ENCODE measurements around the gene IFNE.
A peak's percentile ranks its signal among the peaks of the same experiment; 100 is the strongest.

Gene IFNE

DNA sequence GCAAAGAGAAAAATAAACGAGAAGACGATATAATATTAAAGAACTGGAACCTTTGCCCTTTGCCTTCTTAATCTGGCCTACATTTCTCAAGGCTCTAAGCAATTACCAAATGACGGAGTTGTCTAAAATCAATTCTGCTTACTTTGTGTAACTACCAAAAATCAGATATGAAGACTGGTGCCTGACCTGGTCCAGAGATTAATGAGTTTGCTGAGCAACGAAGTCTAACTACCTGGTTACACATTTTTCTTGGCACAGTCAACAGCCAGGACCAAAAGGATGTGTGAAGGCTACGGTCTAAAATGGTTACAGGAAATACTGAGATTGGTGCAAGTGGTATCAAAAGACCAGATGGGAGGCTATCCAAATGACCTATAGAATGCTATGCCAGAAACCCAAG is 17.8 kb upstream of the IFNE start:
- Histone ChIP-seq H3K27me3 (ENCODE audit: control insufficient read depth, insufficient read depth, low read length) (no peaks in the 10 kb centered on the region), H3K9me3 (ENCODE audit: control insufficient read depth, insufficient read depth, low read length) (no peaks in the 10 kb centered on the region), H3K4me3 (ENCODE audit: low read length) (no peak overlapping the region), H3K27ac (ENCODE audit: low read length) (no peak overlapping the region), H3K4me1 (ENCODE audit: control insufficient read depth, insufficient read depth, low read length) (no peaks in the 10 kb centered on the region), H3K36me3 (ENCODE audit: control insufficient read depth, insufficient read depth, low read length) (no peaks in the 10 kb centered on the region)
- DNase-seq (ENCODE audit: low read depth, low spot score) = no peak
- no CpG with 5 or more reads among the region's 5 CpGs for WGBS (ENCODE audit: insufficient coverage, insufficient read length)

DNA sequence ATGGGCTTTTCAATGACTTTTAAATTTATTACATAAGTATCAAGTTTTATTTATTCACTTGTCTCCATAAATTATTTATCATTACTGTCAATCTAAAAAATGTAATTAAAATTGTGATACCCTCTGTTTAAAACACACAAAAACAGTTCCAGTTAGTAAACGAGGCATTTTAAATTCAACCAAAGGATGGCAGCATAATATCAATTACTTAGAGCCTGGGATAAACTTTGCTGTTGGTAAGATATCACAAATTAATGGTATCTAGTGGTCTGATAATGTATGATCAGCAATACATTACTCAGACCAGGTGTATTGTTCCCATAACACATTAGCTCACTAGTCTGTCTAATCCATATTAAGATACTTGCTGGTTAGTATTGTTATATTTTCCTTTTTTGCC is 9.6 kb upstream of the IFNE start:
- WGBS (ENCODE audit: insufficient coverage, insufficient read length) = no CpG with 5 or more reads among the region's 1 CpG
- Histone ChIP-seq H3K4me3 (ENCODE audit: low read length) (no peak overlapping the region), H3K27ac (ENCODE audit: low read length) (no peak overlapping the region), H3K27me3 (ENCODE audit: control insufficient read depth, insufficient read depth, low read length) (no peaks in the 10 kb centered on the region), H3K36me3 (ENCODE audit: control insufficient read depth, insufficient read depth, low read length) (no peaks in the 10 kb centered on the region), H3K4me1 (ENCODE audit: control insufficient read depth, insufficient read depth, low read length) (no peaks in the 10 kb centered on the region), H3K9me3 (ENCODE audit: control insufficient read depth, insufficient read depth, low read length) (no peaks in the 10 kb centered on the region)
- DNase-seq (ENCODE audit: low read depth, low spot score) = no peak

DNA sequence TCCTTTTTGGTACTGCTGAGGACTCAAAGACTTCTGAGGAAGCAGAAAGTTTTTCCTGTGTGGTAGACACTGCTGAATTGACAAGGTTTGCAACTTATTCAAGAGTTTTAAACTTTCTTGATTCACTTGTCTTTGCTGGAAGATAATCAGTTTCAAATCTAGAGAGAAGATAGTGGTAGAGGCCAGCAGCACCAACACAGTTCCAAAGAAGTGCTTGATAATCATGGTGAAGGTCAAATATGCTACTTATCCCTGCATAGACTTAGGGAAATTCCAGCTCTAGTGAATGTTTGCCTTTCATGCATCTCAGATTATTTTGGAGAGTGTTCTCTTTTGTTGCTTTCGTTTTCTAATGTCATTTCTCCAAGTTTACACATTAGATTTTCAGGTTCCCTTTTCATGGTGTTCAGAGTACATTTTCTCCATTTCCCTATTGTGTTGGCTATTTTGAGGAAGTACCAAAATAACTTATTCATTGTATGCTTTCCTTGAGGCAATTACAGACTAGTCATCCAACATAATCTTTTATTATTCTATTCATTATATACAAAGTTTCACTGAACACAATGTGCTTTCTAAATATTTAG is 550 bp downstream of the IFNE start:
- Histone ChIP-seq H3K27ac (ENCODE audit: low read length) (no peak overlapping the region), H3K4me1 (ENCODE audit: control insufficient read depth, insufficient read depth, low read length) (no peaks in the 10 kb centered on the region), H3K27me3 (ENCODE audit: control insufficient read depth, insufficient read depth, low read length) (no peaks in the 10 kb centered on the region), H3K4me3 (ENCODE audit: low read length) (no peak overlapping the region), H3K9me3 (ENCODE audit: control insufficient read depth, insufficient read depth, low read length) (no peaks in the 10 kb centered on the region), H3K36me3 (ENCODE audit: control insufficient read depth, insufficient read depth, low read length) (no peaks in the 10 kb centered on the region)
- no peak for DNase-seq (ENCODE audit: low read depth, low spot score)
- WGBS (ENCODE audit: insufficient coverage, insufficient read length) = no CpG with 5 or more reads among the region's 1 CpG

DNA sequence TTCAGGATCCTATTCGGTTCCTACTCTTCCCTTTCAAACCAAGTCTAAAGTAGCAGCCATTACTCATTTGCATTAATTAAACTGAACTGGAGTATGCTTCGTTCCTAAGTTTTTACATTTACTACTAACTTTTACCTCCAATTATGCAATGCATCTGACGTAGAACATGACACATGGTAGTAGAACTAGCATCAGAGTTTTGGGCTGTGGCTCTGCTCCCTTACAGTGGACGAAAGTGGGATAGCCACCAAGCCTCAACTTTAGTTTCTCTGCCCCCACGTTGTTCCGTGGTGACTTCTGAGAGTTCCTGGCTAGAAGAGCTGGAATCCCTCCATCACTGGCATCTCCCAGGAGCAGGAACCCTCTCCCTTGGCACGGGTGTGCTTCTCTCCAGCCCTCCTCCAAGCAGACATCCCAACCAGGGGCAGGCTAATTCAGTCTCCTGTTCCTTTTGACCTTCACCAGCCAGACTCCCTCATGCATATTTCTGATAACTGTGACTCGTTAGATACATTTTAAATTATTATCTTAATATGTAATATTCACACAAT is 2.9 kb downstream of the IFNE start:
- no peak for DNase-seq (ENCODE audit: low read depth, low spot score)
- no CpG with 5 or more reads among the region's 8 CpGs for WGBS (ENCODE audit: insufficient coverage, insufficient read length)

DNA sequence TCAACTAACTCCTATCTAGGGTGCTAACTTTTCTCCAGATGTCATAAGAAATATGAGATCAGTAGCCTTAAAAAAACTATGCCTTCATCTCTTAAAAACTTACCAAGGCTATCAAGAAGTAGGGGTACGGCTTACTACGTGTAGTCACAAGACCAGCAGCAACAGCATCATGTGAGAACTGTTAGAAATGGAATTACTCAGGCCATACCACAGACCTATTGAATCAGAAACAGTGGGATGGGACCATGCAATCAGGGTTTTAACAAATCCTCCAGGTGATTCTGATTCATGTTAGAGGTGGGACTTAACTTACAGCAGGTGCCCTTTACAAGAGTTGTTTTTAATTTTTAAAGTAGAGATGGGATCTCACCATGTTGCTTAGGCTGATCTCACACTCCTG is 4.6 kb downstream of the IFNE start:
- Histone ChIP-seq H3K4me3 (ENCODE audit: low read length) (no peak overlapping the region), H3K9me3 (ENCODE audit: control insufficient read depth, insufficient read depth, low read length) (no peaks in the 10 kb centered on the region), H3K27me3 (ENCODE audit: control insufficient read depth, insufficient read depth, low read length) (no peaks in the 10 kb centered on the region), H3K27ac (ENCODE audit: low read length) (no peak overlapping the region), H3K36me3 (ENCODE audit: control insufficient read depth, insufficient read depth, low read length) (no peaks in the 10 kb centered on the region), H3K4me1 (ENCODE audit: control insufficient read depth, insufficient read depth, low read length) (no peaks in the 10 kb centered on the region)
- no peak for DNase-seq (ENCODE audit: low read depth, low spot score)
- no CpG with 5 or more reads among the region's 2 CpGs for WGBS (ENCODE audit: insufficient coverage, insufficient read length)

More for the DNA sequence above, 2.9 kb downstream of the IFNE start:
- no peaks in the 10 kb centered on the region for H3K4me1 ChIP-seq (ENCODE audit: control insufficient read depth, insufficient read depth, low read length)
- no peak overlapping the region for H3K4me3 ChIP-seq (ENCODE audit: low read length)
- H3K9me3 ChIP-seq (ENCODE audit: control insufficient read depth, insufficient read depth, low read length) = no peaks in the 10 kb centered on the region
- H3K36me3 ChIP-seq (ENCODE audit: control insufficient read depth, insufficient read depth, low read length) = no peaks in the 10 kb centered on the region
- H3K27me3 ChIP-seq (ENCODE audit: control insufficient read depth, insufficient read depth, low read length) = no peaks in the 10 kb centered on the region
- no peak overlapping the region for H3K27ac ChIP-seq (ENCODE audit: low read length)

DNA sequence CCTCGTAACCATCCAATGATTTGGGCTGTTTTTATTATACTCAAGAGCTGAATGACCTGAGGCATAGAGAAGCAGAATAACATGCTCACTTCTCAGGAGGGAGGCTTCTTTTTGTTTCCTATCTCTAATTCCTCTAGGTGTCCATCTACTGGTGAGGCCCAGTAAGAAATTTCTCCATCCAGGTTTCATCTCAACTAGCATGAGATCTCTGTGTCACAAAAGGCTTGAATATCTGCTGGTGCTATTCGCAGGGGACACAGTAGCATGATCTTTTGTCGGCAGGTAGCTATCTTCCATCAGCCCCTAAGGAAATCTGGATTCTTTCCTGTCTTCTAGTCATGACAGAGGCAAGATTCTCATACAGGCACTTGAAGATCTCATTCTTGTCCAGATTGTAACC is 8.9 kb downstream of the IFNE start:
- H3K36me3 ChIP-seq (ENCODE audit: control insufficient read depth, insufficient read depth, low read length) = no peaks in the 10 kb centered on the region
- H3K4me3 ChIP-seq (ENCODE audit: low read length) = no peak overlapping the region
- WGBS (ENCODE audit: insufficient coverage, insufficient read length) = no CpG with 5 or more reads among the region's 3 CpGs
- no peaks in the 10 kb centered on the region for H3K9me3 ChIP-seq (ENCODE audit: control insufficient read depth, insufficient read depth, low read length)
- DNase-seq (ENCODE audit: low read depth, low spot score) = no peak
- H3K27me3 ChIP-seq (ENCODE audit: control insufficient read depth, insufficient read depth, low read length) = no peaks in the 10 kb centered on the region
- no peak overlapping the region for H3K27ac ChIP-seq (ENCODE audit: low read length)
- H3K4me1 ChIP-seq (ENCODE audit: control insufficient read depth, insufficient read depth, low read length) = no peaks in the 10 kb centered on the region

DNA sequence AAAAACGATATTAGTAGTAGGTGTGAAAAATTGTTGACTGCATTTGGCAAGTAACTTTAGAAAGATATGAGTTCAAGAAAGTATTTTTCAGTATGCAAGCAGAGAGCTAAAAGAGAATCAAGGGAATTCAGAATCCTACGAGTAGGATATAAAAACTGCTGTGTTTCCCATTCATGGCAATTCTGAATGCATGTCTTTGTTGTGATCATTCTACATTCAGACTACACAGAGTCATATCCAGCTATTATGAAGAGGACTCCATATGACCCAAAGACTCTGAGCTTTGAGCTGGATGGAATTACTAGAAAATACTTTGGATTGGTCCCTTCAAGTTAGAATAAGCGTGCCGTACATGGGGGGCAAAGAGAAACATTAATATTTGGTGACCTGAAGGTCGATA is 12.0 kb downstream of the IFNE start:
- Histone ChIP-seq H3K9me3 (ENCODE audit: control insufficient read depth, insufficient read depth, low read length) (no peaks in the 10 kb centered on the region), H3K4me1 (ENCODE audit: control insufficient read depth, insufficient read depth, low read length) (no peaks in the 10 kb centered on the region), H3K27me3 (ENCODE audit: control insufficient read depth, insufficient read depth, low read length) (peaks cover under 1% of the 10 kb centered on the region; the same call in 1 of the 2 replicates), H3K4me3 (ENCODE audit: low read length) (no peak overlapping the region), H3K27ac (ENCODE audit: low read length) (no peak overlapping the region), H3K36me3 (ENCODE audit: control insufficient read depth, insufficient read depth, low read length) (no peaks in the 10 kb centered on the region)
- 100% methylated on average over 1 of the region's 5 CpGs for WGBS (ENCODE audit: insufficient coverage, insufficient read length)
- DNase-seq (ENCODE audit: low read depth, low spot score) = no peak

DNA sequence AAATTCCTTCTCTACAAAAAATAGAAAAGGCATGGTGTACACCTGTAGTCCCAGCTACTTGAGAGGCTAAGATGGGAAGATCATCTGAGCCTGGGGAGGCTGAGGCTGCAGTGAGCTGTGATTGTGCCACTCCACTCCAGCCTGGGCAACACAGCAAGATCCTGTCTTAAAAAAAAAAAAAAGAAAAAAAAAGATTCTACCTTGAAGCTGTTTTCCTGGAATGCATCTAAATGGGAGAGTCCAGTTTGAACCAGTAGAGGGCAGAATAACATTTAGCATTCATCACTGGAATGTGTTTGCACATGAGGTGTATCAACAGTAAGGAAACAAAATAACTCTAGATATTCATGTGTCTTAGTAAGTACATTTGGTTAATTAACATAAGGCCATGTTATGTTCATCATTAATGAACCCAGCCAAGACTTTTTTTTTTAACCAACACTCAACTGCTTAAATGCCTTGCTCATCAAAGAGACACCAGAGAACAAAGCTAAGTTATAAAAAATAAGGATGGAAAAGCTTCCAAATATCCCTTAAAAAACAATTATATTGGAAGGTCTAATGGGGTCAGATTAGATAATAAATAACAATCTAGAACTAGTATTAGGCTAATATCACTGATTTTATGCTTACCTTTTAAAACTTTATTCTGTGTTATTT is 16.1 kb downstream of the IFNE start:
- peak; percentile 48 for DNase-seq (ENCODE audit: low read depth, low spot score)
- no peak overlapping the region for H3K4me3 ChIP-seq (ENCODE audit: low read length)

DNA sequence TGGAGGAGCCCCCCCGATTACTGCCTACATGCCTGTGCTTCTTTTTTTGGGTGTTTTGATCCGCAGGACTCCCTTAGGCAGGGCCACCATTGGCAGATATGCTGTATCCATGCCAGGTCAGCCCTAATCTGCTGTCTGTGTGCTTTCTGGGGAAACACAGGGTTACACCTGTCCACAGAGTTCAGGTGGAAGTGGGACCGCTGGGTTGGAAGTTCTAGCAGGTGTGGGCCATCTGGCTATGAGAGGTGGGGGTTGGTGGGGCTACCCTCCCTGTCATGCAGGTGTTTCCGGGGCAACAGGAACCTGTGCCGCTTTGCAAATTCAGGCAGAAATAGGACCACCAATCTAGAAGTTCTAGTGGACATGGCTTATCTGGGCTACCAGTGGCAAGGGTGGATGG is 17.0 kb downstream of the IFNE start:
- H3K4me1 ChIP-seq (ENCODE audit: control insufficient read depth, insufficient read depth, low read length) = no peaks in the 10 kb centered on the region
- peaks cover 2% of the 10 kb centered on the region; the same call in 1 of the 2 replicates for H3K27me3 ChIP-seq (ENCODE audit: control insufficient read depth, insufficient read depth, low read length)
- H3K36me3 ChIP-seq (ENCODE audit: control insufficient read depth, insufficient read depth, low read length) = no peaks in the 10 kb centered on the region
- no peaks in the 10 kb centered on the region for H3K9me3 ChIP-seq (ENCODE audit: control insufficient read depth, insufficient read depth, low read length)
- WGBS (ENCODE audit: insufficient coverage, insufficient read length) = no CpG with 5 or more reads among the region's 5 CpGs
- DNase-seq (ENCODE audit: low read depth, low spot score) = no peak
- no peak overlapping the region for H3K27ac ChIP-seq (ENCODE audit: low read length)
- H3K4me3 ChIP-seq (ENCODE audit: low read length) = no peak overlapping the region

More for the DNA sequence above, 16.1 kb downstream of the IFNE start:
- H3K9me3 ChIP-seq (ENCODE audit: control insufficient read depth, insufficient read depth, low read length) = no peaks in the 10 kb centered on the region
- no peaks in the 10 kb centered on the region for H3K4me1 ChIP-seq (ENCODE audit: control insufficient read depth, insufficient read depth, low read length)
- H3K36me3 ChIP-seq (ENCODE audit: control insufficient read depth, insufficient read depth, low read length) = no peaks in the 10 kb centered on the region
- peaks cover 2% of the 10 kb centered on the region; the same call in 1 of the 2 replicates for H3K27me3 ChIP-seq (ENCODE audit: control insufficient read depth, insufficient read depth, low read length)
- no peak overlapping the region for H3K27ac ChIP-seq (ENCODE audit: low read length)

DNA sequence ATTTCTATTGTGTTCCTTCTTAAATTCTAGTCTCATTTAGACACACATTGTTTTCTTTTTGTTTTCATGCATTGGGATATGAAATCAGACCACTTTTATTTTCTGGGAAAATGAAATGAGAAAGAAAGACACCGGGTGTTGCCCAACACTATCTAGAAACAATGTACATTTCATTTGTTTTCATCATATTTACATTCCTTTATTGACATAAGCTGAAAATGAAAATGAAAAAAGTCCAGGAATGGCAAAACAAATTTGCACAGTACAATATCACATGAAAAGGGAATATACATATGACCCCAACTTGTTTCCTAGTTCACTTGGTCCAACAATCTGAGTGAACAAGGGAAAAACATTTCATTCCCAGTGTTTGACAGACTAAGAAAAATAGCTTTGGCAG is 20.7 kb downstream of the IFNE start:
- no CpG with 5 or more reads among the region's 1 CpG for WGBS (ENCODE audit: insufficient coverage, insufficient read length)
- peaks cover 2% of the 10 kb centered on the region; the same call in 1 of the 2 replicates for H3K27me3 ChIP-seq (ENCODE audit: control insufficient read depth, insufficient read depth, low read length)

DNA sequence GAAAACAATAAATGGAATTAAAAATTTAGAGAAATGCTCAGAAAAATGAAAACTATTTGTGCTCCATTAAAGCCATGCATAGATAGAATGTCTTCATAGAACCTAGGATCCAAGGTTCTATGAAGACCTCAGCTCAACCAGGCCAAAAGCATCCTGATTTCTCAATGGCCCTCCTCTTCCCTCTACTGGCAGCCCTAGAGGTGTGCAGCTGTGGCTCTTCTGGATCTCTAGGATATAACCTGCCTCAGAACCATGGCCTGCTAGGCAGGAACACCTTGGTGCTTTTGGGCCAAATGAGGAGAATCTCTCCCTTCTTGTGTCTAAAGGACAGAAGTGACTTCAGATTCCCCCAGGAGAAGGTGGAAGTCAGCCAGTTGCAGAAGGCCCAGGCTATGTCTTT is 26.8 kb downstream of the IFNE start:
- Histone ChIP-seq H3K36me3 (ENCODE audit: control insufficient read depth, insufficient read depth, low read length) (no peaks in the 10 kb centered on the region), H3K27ac (ENCODE audit: low read length) (no peak overlapping the region), H3K27me3 (ENCODE audit: control insufficient read depth, insufficient read depth, low read length) (no peaks in the 10 kb centered on the region), H3K9me3 (ENCODE audit: control insufficient read depth, insufficient read depth, low read length) (no peaks in the 10 kb centered on the region), H3K4me3 (ENCODE audit: low read length) (no peak overlapping the region), H3K4me1 (ENCODE audit: control insufficient read depth, insufficient read depth, low read length) (no peaks in the 10 kb centered on the region; the same call in 1 of the 2 replicates)
- DNase-seq (ENCODE audit: low read depth, low spot score) = no peak

More for the DNA sequence above, 20.7 kb downstream of the IFNE start:
- Histone ChIP-seq H3K4me1 (ENCODE audit: control insufficient read depth, insufficient read depth, low read length) (no peaks in the 10 kb centered on the region), H3K27ac (ENCODE audit: low read length) (no peak overlapping the region), H3K9me3 (ENCODE audit: control insufficient read depth, insufficient read depth, low read length) (no peaks in the 10 kb centered on the region), H3K36me3 (ENCODE audit: control insufficient read depth, insufficient read depth, low read length) (no peaks in the 10 kb centered on the region), H3K4me3 (ENCODE audit: low read length) (no peak overlapping the region)
- DNase-seq (ENCODE audit: low read depth, low spot score) = no peak

Data from iPS DF 6.9 (cell line).